GM21528 (cell line): Measurements from ENCODE around the gene ABLIM2.

Source experiments
- ATAC-seq: cut with Tn5 transposase; IDR thresholded peaks from one replicate; pipeline ENCODE4 v1.9.1; 2021; ENCODE audit warnings: mild to moderate bottlenecking, moderate library complexity; ENCODE audit not compliant: unreplicated experiment, low FRiP score

ABLIM2 gene

GRCh38 chr4:8078109-8078494, 80.5 kb downstream of the ABLIM2 start:
- no peak for ATAC-seq

- ATAC-seq: no peak
These were observed 81.2 kb downstream of the ABLIM2 start for GRCh38 chr4:8077181-8078108.

GRCh38 chr4:8076023-8076422, 82.6 kb downstream of the ABLIM2 start:
- ATAC-seq: no peak

GRCh38 chr4:8073206-8073863, 85.3 kb downstream of the ABLIM2 start:
- no peak for ATAC-seq

GRCh38 chr4:8072235-8072968, 86.2 kb downstream of the ABLIM2 start:
- no peak for ATAC-seq

GRCh38 chr4:8071766-8072165, 86.8 kb downstream of the ABLIM2 start:
- no peak for ATAC-seq

GRCh38 chr4:8070736-8071718, 87.6 kb downstream of the ABLIM2 start:
- no peak for ATAC-seq

- no peak for ATAC-seq
These were observed 89.4 kb downstream of the ABLIM2 start for GRCh38 chr4:8069102-8069752.

GRCh38 chr4:8067945-8068896, 90.4 kb downstream of the ABLIM2 start:
- ATAC-seq: no peak

GRCh38 chr4:8067274-8067936, 91.2 kb downstream of the ABLIM2 start:
- ATAC-seq: no peak

GRCh38 chr4:8066336-8066931, 92.2 kb downstream of the ABLIM2 start:
- no peak for ATAC-seq

- ATAC-seq: no peak
These were observed 94.5 kb downstream of the ABLIM2 start for GRCh38 chr4:8063974-8064563.

GRCh38 chr4:8061573-8061972, 97.0 kb downstream of the ABLIM2 start:
- ATAC-seq: no peak

GRCh38 chr4:8061145-8061544, 97.5 kb downstream of the ABLIM2 start:
- ATAC-seq: no peak

GRCh38 chr4:8060632-8061031, 98.0 kb downstream of the ABLIM2 start:
- no peak for ATAC-seq

- no peak for ATAC-seq
These were observed 100.6 kb downstream of the ABLIM2 start for GRCh38 chr4:8058031-8058479.

GRCh38 chr4:8055206-8055605, 103.4 kb downstream of the ABLIM2 start:
- no peak for ATAC-seq
